Thyroid gland (tissue), 4 donors: ENCODE data around the gene ZNF555. TPM values are rescaled to one million over a fixed set of nuclear protein-coding genes. Genes with fewer than 3 reads are reported as not detected.
"Not testable (repeated sequence)": the region's sequence is repeated elsewhere in the genome, so short reads cannot be mapped to it uniquely, and the experiment has no call there.

Experiments used
- DNase-seq, 2 donors: peaks; one replicate each; pipeline ENCODE4 v3.0.0-alpha.2; 2019
- H3K27ac ChIP-seq, 3 donors: fragments of 200-600 bp; sonication (generic); 1 replicate in 2 of 3; 2 replicates in 1 of 3; pipeline ENCODE4 v1.5.1; 2016 to 2019; ENCODE audit warnings: mild to moderate bottlenecking in 1 of 3, moderate library complexity in 1 of 3
- H3K27me3 ChIP-seq: fragments of 200-600 bp; sonication (generic); one replicate; pipeline ENCODE4 v1.5.1; 2019
- H3K36me3 ChIP-seq, 2 donors: fragments of 200-600 bp; sonication (generic); one replicate each; pipeline ENCODE4 v1.5.1; 2016 to 2019
- H3K4me1 ChIP-seq, 2 donors: fragments of 200-600 bp; sonication (generic); one replicate each; pipeline ENCODE4 v1.5.1; 2017 to 2019
- H3K4me3 ChIP-seq, 3 donors: fragments of 200-600 bp; sonication (generic); replicated peaks in 1 of 3; 1 replicate in 2 of 3; 2 replicates in 1 of 3; pipeline ENCODE4 v1.5.1; 2016; ENCODE audit warnings: mild to moderate bottlenecking in 1 of 3
- H3K9me3 ChIP-seq: fragments of 200-600 bp; sonication (generic); one replicate; pipeline ENCODE4 v1.5.1; 2017
- POLR2A ChIP-seq, 2 donors: fragments of 450-650 bp; IDR thresholded peaks; one replicate each; pipeline ENCODE4 v1.6.1; 2017; ENCODE audit warnings: antibody characterized with exemption in 2 of 2, mild to moderate bottlenecking in 2 of 2, moderate library complexity in 1 of 2
- WGBS, 2 donors: methylation state at CpG; one replicate each; pipeline ENCODE4 v1.1.5; 2017; 5-methylcytosine and 5-hydroxymethylcytosine counted together
- intact Hi-C: fragments of 100-400 bp; cut with DNase I; formaldehyde crosslinking; loops from one replicate; pipeline ENCODE4 v1.15.1; 2023
- total RNA-seq, 4 donors: library from RNA; depleted of rRNA; stranded (reverse); fragments of >200 nt; gene quantifications; one replicate each; pipeline ENCODE4 v1.2.3, GENCODE V29; 2016
- TF ChIP-seq, protein P1 (sequence below), 6 experiments: fragments of 200-600 bp in 3 of 6; fragments of 450-650 bp in 3 of 6; sonication (generic) in 3 of 6; IDR thresholded peaks; one replicate each; pipeline ENCODE4 v1.5.1; 2016 to 2019; ENCODE audit warnings: antibody characterized with exemption in 6 of 6, mild to moderate bottlenecking in 2 of 6, inconsistent platforms in 1 of 6, moderate library complexity in 1 of 6

ZNF555 gene
- total RNA-seq, 4 donors from 2014 or later: 8.7 to 10.2 (median 9.5) TPM

DNA sequence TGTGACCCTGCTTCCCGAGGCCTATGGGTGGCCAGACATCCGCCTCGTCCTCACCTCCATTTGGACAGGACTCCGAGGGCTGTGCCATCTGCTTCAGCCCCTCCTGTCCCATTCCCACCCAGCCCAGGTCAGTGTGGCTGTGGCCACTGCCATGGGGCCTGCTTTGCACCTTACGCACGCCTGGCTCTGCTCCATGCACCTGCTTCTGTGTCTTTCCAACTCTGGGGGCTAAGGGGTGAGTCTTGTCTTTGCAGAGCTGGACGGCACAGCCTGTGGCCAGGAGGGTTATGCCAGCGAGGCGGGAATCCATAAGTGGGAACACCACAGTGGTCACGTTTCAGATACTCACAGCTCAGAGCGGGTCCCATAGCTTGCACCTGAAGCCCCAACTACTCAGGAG is 26.8 kb upstream of the ZNF555 start:
- WGBS, 2 donors: 95% methylated on average over 11 of the region's 11 CpGs
- H3K36me3 ChIP-seq: peaks cover 8 to 10% of the 10 kb centered on the region in 2 donors
- intact Hi-C loops: no loop called here

DNA sequence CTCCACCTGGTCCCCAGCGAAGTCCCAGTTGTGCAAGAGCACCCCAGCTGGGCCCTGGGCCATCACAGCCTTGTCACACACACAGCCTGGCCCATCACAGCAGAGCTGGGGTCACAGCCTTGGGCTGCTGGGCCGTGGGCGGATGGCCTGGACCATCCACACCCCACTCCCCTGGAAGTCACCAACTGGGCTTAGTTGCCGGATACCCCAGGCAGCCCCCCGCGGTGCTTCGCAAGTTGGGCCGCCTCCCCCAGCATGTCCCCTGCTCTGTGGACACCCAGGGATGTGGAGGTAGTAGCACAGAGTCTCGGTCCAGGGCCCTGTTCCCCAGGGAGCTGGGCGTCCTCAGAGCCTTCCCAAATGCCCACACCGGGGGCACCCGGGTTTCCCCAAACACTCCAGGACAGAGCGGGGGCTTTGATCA is 26.1 kb upstream of the ZNF555 start:
- DNase-seq: no peak
- TF ChIP-seq, protein P1, sequence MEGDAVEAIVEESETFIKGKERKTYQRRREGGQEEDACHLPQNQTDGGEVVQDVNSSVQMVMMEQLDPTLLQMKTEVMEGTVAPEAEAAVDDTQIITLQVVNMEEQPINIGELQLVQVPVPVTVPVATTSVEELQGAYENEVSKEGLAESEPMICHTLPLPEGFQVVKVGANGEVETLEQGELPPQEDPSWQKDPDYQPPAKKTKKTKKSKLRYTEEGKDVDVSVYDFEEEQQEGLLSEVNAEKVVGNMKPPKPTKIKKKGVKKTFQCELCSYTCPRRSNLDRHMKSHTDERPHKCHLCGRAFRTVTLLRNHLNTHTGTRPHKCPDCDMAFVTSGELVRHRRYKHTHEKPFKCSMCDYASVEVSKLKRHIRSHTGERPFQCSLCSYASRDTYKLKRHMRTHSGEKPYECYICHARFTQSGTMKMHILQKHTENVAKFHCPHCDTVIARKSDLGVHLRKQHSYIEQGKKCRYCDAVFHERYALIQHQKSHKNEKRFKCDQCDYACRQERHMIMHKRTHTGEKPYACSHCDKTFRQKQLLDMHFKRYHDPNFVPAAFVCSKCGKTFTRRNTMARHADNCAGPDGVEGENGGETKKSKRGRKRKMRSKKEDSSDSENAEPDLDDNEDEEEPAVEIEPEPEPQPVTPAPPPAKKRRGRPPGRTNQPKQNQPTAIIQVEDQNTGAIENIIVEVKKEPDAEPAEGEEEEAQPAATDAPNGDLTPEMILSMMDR (IDR thresholded peaks at IDR 0.05): no peak
- TF ChIP-seq POLR2A (IDR thresholded peaks at IDR 0.05): no peak
- Histone ChIP-seq H3K27ac (no peak overlapping the region), H3K9me3 (no peaks in the 10 kb centered on the region), H3K4me1 (no peaks in the 10 kb centered on the region), H3K36me3 (peaks cover 0 to 2% of the 10 kb centered on the region in 2 donors), H3K27me3 (no peaks in the 10 kb centered on the region), H3K4me3 (no peak overlapping the region)
- intact Hi-C loops: no loop called here
- 89 to 90% methylated on average over 1 to 13 of the region's 13 CpGs for WGBS, 2 donors

More for the DNA sequence above, 26.8 kb upstream of the ZNF555 start:
- no peaks in the 10 kb centered on the region for H3K9me3 ChIP-seq
- no peak for DNase-seq
- H3K4me3 ChIP-seq: no peak overlapping the region
- H3K4me1 ChIP-seq: no peaks in the 10 kb centered on the region
- TF ChIP-seq POLR2A (IDR thresholded peaks at IDR 0.05): no peak
- TF ChIP-seq, protein P1 (IDR thresholded peaks at IDR 0.05): no peak
- H3K27ac ChIP-seq: no peak overlapping the region
- no peaks in the 10 kb centered on the region for H3K27me3 ChIP-seq

DNA sequence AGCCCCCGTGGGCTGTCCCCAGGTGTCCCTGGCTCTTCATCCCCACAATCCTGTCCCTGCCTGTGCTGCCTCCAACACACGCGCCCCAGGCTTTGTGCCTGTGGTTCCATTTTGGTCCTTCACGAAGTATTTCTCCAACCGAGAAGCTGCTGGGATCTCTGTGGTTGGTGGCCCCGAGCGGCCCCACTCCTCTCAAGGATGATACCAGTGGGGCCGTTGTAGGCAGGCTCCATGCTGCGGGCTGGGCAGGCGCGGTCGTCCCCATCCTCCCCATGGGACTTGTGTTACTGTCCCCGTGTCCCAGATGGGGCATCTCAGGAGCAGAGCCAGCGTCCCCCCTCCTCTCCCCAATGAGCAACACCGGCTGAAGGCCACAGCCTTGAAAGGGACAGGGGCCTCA is 25.4 kb upstream of the ZNF555 start:
- Histone ChIP-seq H3K4me1 (peaks cover 3 to 6% of the 10 kb centered on the region in 2 donors), H3K27ac (no peak overlapping the region), H3K9me3 (no peaks in the 10 kb centered on the region), H3K27me3 (no peaks in the 10 kb centered on the region), H3K36me3 (no peaks in the 10 kb centered on the region), H3K4me3 (no peak overlapping the region)
- WGBS, 2 donors: 90 to 94% methylated on average over 15 of the region's 15 CpGs
- intact Hi-C loops: no loop called here
- TF ChIP-seq, protein P1 (IDR thresholded peaks at IDR 0.05): no peak
- TF ChIP-seq POLR2A (IDR thresholded peaks at IDR 0.05): no peak
- no peak for DNase-seq

DNA sequence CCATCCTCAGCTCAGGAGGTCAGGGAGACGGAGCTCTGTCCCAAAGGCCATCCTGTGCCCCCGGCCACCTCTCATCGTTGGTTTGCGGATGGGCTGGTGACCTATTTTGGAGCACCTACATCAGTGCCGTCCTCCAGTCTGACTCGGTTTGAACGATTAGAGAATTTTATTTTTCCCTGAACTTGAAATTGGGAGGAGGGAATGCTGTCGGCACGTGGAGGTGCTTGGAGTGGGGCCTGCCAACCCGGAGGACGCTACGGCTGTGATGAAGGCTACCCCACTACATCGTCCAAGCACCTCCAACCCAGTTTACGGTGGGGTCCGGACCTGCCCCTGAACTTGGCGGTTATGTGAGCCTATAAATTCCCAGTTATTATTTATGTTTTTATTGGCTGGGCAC is 24.6 kb upstream of the ZNF555 start:
- no peaks in the 10 kb centered on the region for H3K27me3 ChIP-seq
- no peak for DNase-seq
- no peak overlapping the region for H3K4me3 ChIP-seq
- H3K9me3 ChIP-seq: no peaks in the 10 kb centered on the region
- H3K27ac ChIP-seq: no peak overlapping the region
- no peaks in the 10 kb centered on the region for H3K36me3 ChIP-seq
- WGBS, 2 donors: 91 to 93% methylated on average over 16 of the region's 16 CpGs
- TF ChIP-seq, protein P1 (IDR thresholded peaks at IDR 0.05): no peak
- intact Hi-C loops: no loop called here
- H3K4me1 ChIP-seq: peaks cover 6% of the 10 kb centered on the region in 2 donors

DNA sequence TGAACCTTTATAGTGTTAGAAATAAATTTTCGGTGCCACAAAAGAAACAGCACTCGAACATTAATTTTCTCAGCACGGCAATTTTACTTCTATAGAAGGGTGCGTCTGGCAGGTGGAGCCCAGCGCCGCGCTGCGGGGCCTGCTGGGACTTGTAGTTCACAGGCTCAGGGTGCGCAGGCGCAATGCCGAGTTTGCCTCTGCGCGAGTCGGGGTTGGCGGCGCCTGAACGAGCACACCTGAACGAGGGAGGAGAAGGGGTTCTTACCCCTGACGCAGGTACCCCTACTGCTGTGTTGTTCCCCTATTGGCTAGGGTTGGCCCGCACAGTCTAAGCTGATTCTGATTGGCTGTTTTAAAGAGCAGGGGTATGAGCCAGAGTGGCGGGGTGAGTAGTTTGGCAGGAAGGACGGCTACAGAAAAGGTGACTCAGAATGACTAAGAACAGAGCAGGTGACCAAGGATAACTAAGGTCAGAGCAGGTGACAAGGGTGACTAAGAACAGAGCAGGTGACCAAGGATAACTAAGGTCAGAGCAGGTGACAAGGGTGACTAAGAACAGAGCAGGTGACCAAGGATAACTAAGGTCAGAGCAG is 23.9 kb upstream of the ZNF555 start:
- intact Hi-C loops, DNase-seq, H3K4me3 ChIP-seq, H3K36me3 ChIP-seq, H3K27ac ChIP-seq, H3K9me3 ChIP-seq, H3K27me3 ChIP-seq, H3K4me1 ChIP-seq: not testable (repeated sequence)
- WGBS, 2 donors: 71 to 75% methylated on average over 22 of the region's 22 CpGs
